ENCODE measurements around the gene TMCC1. TPM values are rescaled to one million over a fixed set of nuclear protein-coding genes. Genes with fewer than 3 reads are reported as not detected.

TMCC1 gene
- total RNA-seq, 2 donors from 2014 or later: 10.1 to 13.2 TPM

DNA sequence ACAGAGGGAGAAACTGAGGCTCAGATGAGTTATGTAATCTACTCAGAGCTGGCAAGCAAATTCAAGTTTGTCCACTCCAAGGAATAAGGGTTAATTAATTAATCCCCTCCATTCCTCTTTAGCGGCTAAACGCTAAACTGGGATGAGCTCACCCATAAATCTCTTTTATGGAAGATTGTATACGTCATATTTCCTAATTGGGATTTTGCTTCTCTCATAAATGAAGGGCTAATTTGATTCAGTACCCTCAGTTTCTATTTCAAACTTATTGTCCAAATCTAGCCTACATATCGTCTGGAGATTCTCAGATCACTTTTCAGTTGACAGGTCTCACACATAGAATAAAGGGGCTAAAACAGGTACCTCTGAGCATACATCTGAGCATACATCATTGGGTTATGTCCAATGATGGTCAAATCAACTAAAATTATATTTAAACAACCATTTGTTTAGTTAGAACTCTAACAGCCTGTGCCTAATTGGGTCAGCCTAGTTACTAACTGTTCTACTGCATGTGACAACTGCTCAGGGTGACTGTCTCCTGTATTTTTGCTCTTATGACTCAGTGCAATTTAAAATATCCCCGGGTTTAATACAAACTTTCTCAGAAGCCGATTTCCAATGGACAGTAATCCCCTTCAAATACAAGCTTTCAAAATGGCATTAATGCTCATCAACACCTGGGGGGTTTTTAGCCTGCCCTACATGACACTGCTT, 229.4 kb downstream of the TMCC1 start:
- WGBS, 2 donors: 80 to 81% methylated on average over 6 of the region's 6 CpGs
- ATAC-seq (no peak), DNase-seq (no peak)
- Histone ChIP-seq H3K36me3 (replicated peaks in 1 of 2; ENCODE audit: insufficient read depth in 1 of 2, low read depth in 2 of 2) (no peaks in the 10 kb centered on the region), H3K9me3 (no peaks in the 10 kb centered on the region), H3K4me1 (peaks cover 27% of the 10 kb centered on the region), H3K27ac (no peak overlapping the region), H3K27me3 (no peaks in the 10 kb centered on the region), H3K4me3 (no peak overlapping the region)
- intact Hi-C loops (cut with DNase I): no loop called here
- TF ChIP-seq, protein P1, sequence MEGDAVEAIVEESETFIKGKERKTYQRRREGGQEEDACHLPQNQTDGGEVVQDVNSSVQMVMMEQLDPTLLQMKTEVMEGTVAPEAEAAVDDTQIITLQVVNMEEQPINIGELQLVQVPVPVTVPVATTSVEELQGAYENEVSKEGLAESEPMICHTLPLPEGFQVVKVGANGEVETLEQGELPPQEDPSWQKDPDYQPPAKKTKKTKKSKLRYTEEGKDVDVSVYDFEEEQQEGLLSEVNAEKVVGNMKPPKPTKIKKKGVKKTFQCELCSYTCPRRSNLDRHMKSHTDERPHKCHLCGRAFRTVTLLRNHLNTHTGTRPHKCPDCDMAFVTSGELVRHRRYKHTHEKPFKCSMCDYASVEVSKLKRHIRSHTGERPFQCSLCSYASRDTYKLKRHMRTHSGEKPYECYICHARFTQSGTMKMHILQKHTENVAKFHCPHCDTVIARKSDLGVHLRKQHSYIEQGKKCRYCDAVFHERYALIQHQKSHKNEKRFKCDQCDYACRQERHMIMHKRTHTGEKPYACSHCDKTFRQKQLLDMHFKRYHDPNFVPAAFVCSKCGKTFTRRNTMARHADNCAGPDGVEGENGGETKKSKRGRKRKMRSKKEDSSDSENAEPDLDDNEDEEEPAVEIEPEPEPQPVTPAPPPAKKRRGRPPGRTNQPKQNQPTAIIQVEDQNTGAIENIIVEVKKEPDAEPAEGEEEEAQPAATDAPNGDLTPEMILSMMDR (IDR thresholded peaks at IDR 0.05): no peak
- TF ChIP-seq POLR2A (IDR thresholded peaks at IDR 0.05): no peak

DNA sequence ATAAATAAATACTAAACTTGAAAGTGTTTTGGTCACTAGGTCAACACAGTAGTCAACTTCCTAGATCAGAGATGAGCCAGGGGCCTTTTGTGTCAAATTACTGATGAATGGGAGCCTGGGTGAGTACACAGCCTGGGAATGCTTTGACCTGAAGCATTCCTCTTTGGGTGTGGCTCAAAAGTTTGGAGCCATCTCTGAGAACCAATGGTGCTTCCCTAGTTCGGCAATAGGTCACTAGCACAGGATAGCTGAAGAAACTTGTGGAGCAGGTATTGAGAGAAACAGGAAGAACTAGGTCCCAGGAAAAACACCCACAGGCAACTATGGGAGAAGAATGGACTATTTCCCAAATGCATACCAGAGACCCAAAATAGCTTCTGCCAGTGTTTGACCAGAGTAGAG, 230.5 kb downstream of the TMCC1 start:
- TF ChIP-seq POLR2A (IDR thresholded peaks at IDR 0.05): no peak
- TF ChIP-seq, protein P1 (IDR thresholded peaks at IDR 0.05): no peak
- intact Hi-C loops (cut with DNase I): no loop called here
- Histone ChIP-seq H3K4me1 (peaks cover 32% of the 10 kb centered on the region), H3K27me3 (no peaks in the 10 kb centered on the region), H3K4me3 (no peak overlapping the region), H3K36me3 (replicated peaks in 1 of 2; ENCODE audit: insufficient read depth in 1 of 2, low read depth in 2 of 2) (no peaks in the 10 kb centered on the region), H3K9me3 (no peaks in the 10 kb centered on the region), H3K27ac (peak overlapping the region in 2 of 4 donors; percentile 9 to 75)
- peak in 2 of 4 donors; percentile 23 to 25 for DNase-seq
- ATAC-seq: peak; percentile 63
- 57 to 63% methylated on average over 1 of the region's 1 CpG for WGBS, 2 donors

DNA sequence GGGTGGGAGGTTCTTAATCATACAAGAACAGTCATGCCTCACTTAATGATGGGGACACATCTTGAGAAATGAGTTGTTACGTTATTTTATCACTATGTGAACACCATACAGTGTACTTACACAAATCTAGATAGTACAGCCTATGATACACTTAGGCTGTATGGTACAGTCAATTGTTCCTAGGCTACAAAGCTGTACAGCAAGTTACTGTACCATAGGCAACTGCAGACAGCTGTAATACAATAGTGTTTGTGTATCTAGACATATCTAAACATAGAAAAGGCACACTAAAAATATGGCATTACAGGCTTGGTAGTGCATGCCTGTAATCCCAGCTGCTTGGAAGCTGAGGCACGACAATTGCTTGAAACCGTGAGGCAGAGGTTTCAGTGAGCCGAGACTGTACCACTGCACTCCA, 231.3 kb downstream of the TMCC1 start:
- WGBS, 2 donors: 74 to 82% methylated on average over 4 of the region's 4 CpGs
- ATAC-seq: no peak
- H3K9me3 ChIP-seq: no peaks in the 10 kb centered on the region

DNA sequence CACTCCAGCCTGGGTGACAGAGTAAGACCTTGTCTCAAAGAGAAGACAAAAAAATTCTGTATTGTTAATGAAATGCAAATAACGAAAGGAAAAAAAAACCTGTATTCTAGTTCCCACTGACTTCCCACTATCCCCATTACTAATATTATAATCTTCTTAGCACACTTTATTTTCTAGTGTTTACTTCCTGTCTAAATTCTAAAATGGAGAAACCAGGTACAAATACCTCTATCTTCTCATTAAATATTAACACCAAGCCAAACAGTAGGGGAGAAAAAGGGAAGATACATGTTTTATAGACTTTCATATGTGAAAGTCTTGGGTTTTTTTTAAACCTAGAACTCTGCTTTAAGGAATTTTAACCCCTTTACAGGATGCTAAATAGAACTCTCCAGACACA, 231.7 kb downstream of the TMCC1 start:
- H3K36me3 ChIP-seq (replicated peaks in 1 of 2; ENCODE audit: insufficient read depth in 1 of 2, low read depth in 2 of 2): no peaks in the 10 kb centered on the region

More for the DNA sequence above, 231.3 kb downstream of the TMCC1 start:
- DNase-seq: no peak
- Histone ChIP-seq H3K36me3 (replicated peaks in 1 of 2; ENCODE audit: insufficient read depth in 1 of 2, low read depth in 2 of 2) (no peaks in the 10 kb centered on the region), H3K4me3 (no peak overlapping the region), H3K27ac (peak overlapping the region in 3 of 4 donors; percentile 9 to 75 (median 43)), H3K4me1 (peaks cover 35% of the 10 kb centered on the region), H3K27me3 (no peaks in the 10 kb centered on the region)
- TF ChIP-seq, protein P1 (IDR thresholded peaks at IDR 0.05): no peak
- TF ChIP-seq POLR2A (IDR thresholded peaks at IDR 0.05): no peak
- intact Hi-C loops (cut with DNase I): no loop called here

More for the DNA sequence above, 231.7 kb downstream of the TMCC1 start:
- Histone ChIP-seq H3K4me1 (peaks cover 38% of the 10 kb centered on the region), H3K27me3 (no peaks in the 10 kb centered on the region), H3K4me3 (no peak overlapping the region), H3K9me3 (no peaks in the 10 kb centered on the region), H3K27ac (peak overlapping the region in 2 of 4 donors; percentile 43 to 75)
- TF ChIP-seq, protein P1 (IDR thresholded peaks at IDR 0.05): no peak
- no peak for TF ChIP-seq POLR2A (IDR thresholded peaks at IDR 0.05)
- 41 to 60% methylated on average over 1 of the region's 1 CpG for WGBS, 2 donors
- peak; percentile 50 for ATAC-seq
- DNase-seq: no peak
- intact Hi-C loops (cut with DNase I): no loop called here
